Ovary (tissue), 9 donors: ENCODE results near the gene ASH1L. TPM values are rescaled to one million over a fixed set of nuclear protein-coding genes. Genes with fewer than 3 reads are reported as not detected.
A peak's percentile ranks its signal among the peaks of the same experiment; 100 is the strongest.

Experiments used
- DNase-seq, 5 donors: peaks; one replicate each; pipeline ENCODE4 v3.0.0-alpha.2; 2019 to 2020
- H3K27ac ChIP-seq, 2 donors: fragments of 200-600 bp; one replicate each; pipeline versions ENCODE4 v1.5.1 to v1.8.0; 2019 to 2022
- H3K27me3 ChIP-seq: fragments of 200-600 bp; one replicate; pipeline ENCODE4 v1.8.0; 2022
- H3K36me3 ChIP-seq: fragments of 200-600 bp; sonication (generic); one replicate; pipeline ENCODE4 v1.5.1; 2019
- H3K4me1 ChIP-seq: one replicate; pipeline ENCODE4 v1.8.1; 2013; ENCODE audit warnings: mild to moderate bottlenecking, moderate library complexity; ENCODE audit not compliant: insufficient read depth
- H3K4me3 ChIP-seq: fragments of 200-600 bp; sonication (generic); one replicate; pipeline ENCODE4 v1.5.1; 2017
- H3K9me3 ChIP-seq, 2 donors: fragments of 200-600 bp in 1 of 2; sonication (generic) in 1 of 2; one replicate each; pipeline versions ENCODE4 v1.5.1 to v1.8.1; 2013 to 2019; ENCODE audit warnings: mild to moderate bottlenecking in 1 of 2, moderate library complexity in 1 of 2
- EP300 ChIP-seq: sonication (generic); formaldehyde crosslinking; IDR thresholded peaks from one replicate; pipeline ENCODE4 v1.6.1; 2017; ENCODE audit warnings: antibody characterized with exemption
- POLR2A ChIP-seq: fragments of 450-650 bp; IDR thresholded peaks from one replicate; pipeline ENCODE4 v1.6.1; 2017; ENCODE audit warnings: antibody characterized with exemption, mild to moderate bottlenecking, moderate library complexity
- WGBS, 3 donors: extraction: QIAGEN DNeasy Blood & Tissue Kit in 1 of 3; methylation state at CpG; one replicate each; pipeline versions ENCODE4 v1.1.5 to v1.1.7; 2013 to 2017; 5-methylcytosine and 5-hydroxymethylcytosine counted together
- intact Hi-C, 4 donors: fragments of 100-400 bp; cut with DNase I; formaldehyde crosslinking; loops; one replicate each; pipeline versions ENCODE4 v1.11.0 to v1.15.1; 2022 to 2023
- polyA plus RNA-seq, 2 donors: library from polyadenylated mRNA; stranded (reverse); fragments of 200-250 nt in 1 of 2; fragments of 350-450 nt in 1 of 2; fragmentation: Illumina TruSeq in 1 of 2; extraction: RNeasy Lipid Tissue Mini Kit (QIAGEN cat#74804) in 1 of 2; gene quantifications; one replicate each; pipeline ENCODE4 v1.2.3, GENCODE V29; 2013 to 2014
- total RNA-seq, 7 donors: library from RNA; depleted of rRNA in 2 of 7; stranded (reverse); fragments of >200 nt in 2 of 7; fragmentation: NEBNext Ultra II Directional in 3 of 7; extraction: Animal tissue kit (Norgen Biotek cat#: 25700) in 3 of 7; gene quantifications; one replicate each; pipeline versions ENCODE4 v1.1.0 to v1.2.4, GENCODE V29; 2016 to 2023
- TF ChIP-seq, protein P1 (sequence below), 3 donors: fragments of 450-650 bp in 2 of 3; fragments of 200-600 bp in 1 of 3; IDR thresholded peaks; one replicate each; pipeline versions ENCODE4 v1.5.1 to v1.8.0; 2016 to 2022; ENCODE audit warnings: antibody characterized with exemption in 3 of 3, mild to moderate bottlenecking in 1 of 3
- donor health status: DM: no; HTN: no; CAD: no; lungs with moderate emphysema.
- donor health status: DM: no; HTN: no; CAD: no.
- donor health status: Bipolar disorder and iron deficiency.
- donor health status: DM: yes; HTN: yes; CAD: no.
- donor health status: DM: no; HTN: no; CAD: no.
- donor health status: DM: yes; HTN: yes; CAD: no.

Gene ASH1L
- total and polyA plus RNA-seq, 9 donors = 16.2 to 98.4 (median 63.8) TPM

DNA sequence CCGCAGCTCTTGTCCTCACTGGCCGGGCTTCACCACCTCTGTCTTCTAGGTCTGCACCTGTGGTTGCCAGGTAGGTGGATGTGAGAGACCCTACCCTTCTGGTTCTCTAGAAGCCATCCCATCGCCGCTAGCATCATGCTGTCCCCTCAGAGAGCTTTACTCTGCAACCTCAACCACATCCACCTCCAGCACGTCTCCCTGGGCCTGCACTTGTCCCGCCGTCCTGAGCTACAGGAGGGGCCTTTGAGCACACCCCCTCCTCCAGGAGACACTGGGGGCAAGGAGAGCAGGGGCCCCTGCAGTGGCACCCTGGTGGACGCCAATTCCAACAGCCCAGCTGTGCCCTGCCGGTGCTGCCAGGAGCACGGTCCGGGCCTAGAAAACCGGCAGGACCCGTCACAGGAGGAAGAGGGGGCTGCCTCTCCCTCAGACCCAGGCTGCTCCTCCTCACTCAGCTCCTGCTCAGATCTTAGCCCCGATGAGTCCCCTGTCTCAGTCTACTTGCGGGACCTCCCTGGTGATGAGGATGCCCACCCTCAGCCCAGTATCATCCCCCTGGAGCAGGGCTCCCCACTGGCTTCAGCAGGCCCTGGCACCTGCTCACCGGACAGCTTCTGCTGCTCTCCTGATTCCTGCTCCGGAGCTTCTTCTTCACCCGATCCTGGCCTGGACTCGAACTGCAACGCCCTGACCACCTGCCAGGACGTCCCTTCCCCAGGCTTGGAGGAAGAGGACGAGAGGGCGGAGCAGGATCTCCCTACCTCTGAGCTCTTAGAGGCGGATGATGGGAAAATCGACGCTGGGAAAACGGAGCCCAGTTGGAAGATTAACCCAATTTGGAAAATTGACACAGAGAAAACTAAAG is 240.7 kb downstream of the ASH1L start:
- no peaks in the 10 kb centered on the region for H3K36me3 ChIP-seq
- H3K4me3 ChIP-seq = peak overlapping the region; percentile 74
- WGBS, 3 donors = 31 to 34% (median 33%) methylated on average over 27 of the region's 27 CpGs
- peak; percentile 40 to 62 (median 47) for DNase-seq
- no peaks in the 10 kb centered on the region for H3K27me3 ChIP-seq
- peaks cover 7% of the 10 kb centered on the region for H3K4me1 ChIP-seq
- TF ChIP-seq POLR2A = no peak
- TF ChIP-seq, protein P1, sequence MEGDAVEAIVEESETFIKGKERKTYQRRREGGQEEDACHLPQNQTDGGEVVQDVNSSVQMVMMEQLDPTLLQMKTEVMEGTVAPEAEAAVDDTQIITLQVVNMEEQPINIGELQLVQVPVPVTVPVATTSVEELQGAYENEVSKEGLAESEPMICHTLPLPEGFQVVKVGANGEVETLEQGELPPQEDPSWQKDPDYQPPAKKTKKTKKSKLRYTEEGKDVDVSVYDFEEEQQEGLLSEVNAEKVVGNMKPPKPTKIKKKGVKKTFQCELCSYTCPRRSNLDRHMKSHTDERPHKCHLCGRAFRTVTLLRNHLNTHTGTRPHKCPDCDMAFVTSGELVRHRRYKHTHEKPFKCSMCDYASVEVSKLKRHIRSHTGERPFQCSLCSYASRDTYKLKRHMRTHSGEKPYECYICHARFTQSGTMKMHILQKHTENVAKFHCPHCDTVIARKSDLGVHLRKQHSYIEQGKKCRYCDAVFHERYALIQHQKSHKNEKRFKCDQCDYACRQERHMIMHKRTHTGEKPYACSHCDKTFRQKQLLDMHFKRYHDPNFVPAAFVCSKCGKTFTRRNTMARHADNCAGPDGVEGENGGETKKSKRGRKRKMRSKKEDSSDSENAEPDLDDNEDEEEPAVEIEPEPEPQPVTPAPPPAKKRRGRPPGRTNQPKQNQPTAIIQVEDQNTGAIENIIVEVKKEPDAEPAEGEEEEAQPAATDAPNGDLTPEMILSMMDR (IDR thresholded peaks at IDR 0.05) = no peak
- TF ChIP-seq EP300 = no peak
- intact Hi-C loops = loop anchor here (5.0 to 10.0 kb wide), 6 partner anchors 45 to 147 kb away; partner anchors contain the start of genes HCN3 (in 3 of the 4), ENTREP3 (in 2 of the 4), KRTCAP2 (in 1 of the 4) and MTX1 (in 1 of the 4)
- H3K9me3 ChIP-seq = no peaks in the 10 kb centered on the region
- H3K27ac ChIP-seq = peak overlapping the region; percentile 94 to 96

DNA sequence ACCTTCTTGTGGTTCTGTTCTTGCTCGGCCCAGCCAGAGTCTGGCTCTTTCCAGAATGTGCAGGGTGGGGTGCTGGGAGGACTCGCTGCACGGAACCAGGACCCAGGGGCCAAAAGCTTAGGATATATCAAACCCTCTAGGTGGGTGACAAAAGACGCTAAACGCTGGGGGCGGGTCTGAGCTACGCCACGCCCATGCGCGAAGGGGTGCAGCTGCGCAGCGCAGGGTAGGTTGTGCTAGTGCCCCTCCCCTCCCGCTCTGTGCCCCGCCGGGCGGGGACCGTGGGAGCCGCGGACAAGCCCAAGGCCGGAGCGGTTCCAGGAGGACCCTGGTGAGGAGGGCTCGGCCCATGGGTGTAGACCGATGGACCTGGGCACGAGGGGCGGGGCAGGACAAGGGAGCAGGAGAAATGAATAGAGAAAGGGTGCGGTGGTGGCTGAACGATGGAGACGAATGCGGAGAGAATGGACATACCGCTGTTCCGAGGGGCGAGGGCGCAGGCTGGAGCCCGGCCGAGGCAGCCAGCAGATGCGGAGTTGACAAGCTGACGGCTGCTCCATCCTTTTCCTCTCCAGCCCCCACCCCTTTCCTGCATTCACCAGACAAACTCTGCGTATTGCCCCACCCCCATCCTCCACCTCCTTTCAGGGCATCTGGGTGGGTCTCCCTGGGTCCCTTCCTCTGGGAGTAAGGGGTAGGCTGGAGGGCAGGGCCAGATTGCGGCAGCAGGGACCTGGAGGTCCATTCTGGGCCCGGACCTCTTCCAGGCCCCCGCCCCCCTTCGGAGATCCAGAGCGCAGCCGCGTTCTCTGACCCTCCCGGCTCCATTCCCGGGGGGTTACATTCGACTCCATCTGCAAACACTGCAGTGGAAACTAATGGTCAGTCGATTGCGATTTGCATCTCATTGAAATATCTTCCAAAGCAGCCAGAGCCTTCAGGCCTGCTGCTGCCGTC is 241.7 kb downstream of the ASH1L start, which contains the start of gene RUSC1:
Gene RUSC1 (plus strand): TSS at position 234 of the 957 bp plus-strand sequence. CDS start 880 bp downstream, outside the sequence.
- H3K27ac ChIP-seq = peak within 1 kb of the TSS; percentile 81 to 96
- H3K27me3 ChIP-seq = no peaks in the 10 kb centered on the region
- no peaks in the 10 kb centered on the region for H3K9me3 ChIP-seq
- DNase-seq = peak; percentile 76 to 86 (median 85)
- H3K4me3 ChIP-seq = peak within 1 kb of the TSS; percentile 54
- H3K4me1 ChIP-seq = peaks cover 7% of the 10 kb centered on the region
- H3K36me3 ChIP-seq = no peaks in the 10 kb centered on the region
- 7 to 9% (median 9%) methylated on average over 51 of the region's 51 CpGs for WGBS, 3 donors
- intact Hi-C loops = loop anchor here (5.0 to 10.0 kb wide), 6 partner anchors 44 to 146 kb away; partner anchors contain the start of genes HCN3 (in 3 of the 4), ENTREP3 (in 2 of the 4), KRTCAP2 (in 1 of the 4) and MTX1 (in 1 of the 4)
- TF ChIP-seq POLR2A = no peak
- TF ChIP-seq EP300 = no peak
- TF ChIP-seq, protein P1 (IDR thresholded peaks at IDR 0.05) = no peak

DNA sequence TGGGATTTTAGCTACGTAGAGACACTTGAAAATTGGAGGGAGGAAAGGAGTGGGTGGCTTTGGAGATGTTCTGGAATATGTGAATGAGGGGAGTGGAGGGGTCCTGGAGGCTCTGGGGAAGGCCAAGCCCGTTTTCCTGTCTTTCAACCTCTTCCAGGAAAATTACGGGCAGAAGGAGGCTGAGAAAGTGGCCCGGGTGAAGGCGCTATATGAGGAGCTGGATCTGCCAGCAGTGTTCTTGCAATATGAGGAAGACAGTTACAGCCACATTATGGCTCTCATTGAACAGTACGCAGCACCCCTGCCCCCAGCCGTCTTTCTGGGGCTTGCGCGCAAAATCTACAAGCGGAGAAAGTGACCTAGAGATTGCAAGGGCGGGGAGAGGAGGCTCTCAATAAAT is 242.4 kb downstream of the ASH1L start:
- WGBS, 3 donors = 11 to 19% (median 17%) methylated on average over 11 of the region's 11 CpGs
- DNase-seq = no peak
- TF ChIP-seq EP300 (no peak), POLR2A (no peak)
- TF ChIP-seq, protein P1 (IDR thresholded peaks at IDR 0.05) = no peak
- intact Hi-C loops = loop anchor here (5.0 to 10.0 kb wide), 6 partner anchors 43 to 145 kb away; partner anchors contain the start of genes HCN3 (in 3 of the 4), ENTREP3 (in 2 of the 4), KRTCAP2 (in 1 of the 4) and MTX1 (in 1 of the 4)
- H3K9me3 ChIP-seq = no peaks in the 10 kb centered on the region
- no peaks in the 10 kb centered on the region for H3K27me3 ChIP-seq
- H3K27ac ChIP-seq = peak overlapping the region; percentile 81 to 96
- H3K4me3 ChIP-seq = peak overlapping the region; percentile 54
- H3K4me1 ChIP-seq = peaks cover 5% of the 10 kb centered on the region
- H3K36me3 ChIP-seq = no peaks in the 10 kb centered on the region

DNA sequence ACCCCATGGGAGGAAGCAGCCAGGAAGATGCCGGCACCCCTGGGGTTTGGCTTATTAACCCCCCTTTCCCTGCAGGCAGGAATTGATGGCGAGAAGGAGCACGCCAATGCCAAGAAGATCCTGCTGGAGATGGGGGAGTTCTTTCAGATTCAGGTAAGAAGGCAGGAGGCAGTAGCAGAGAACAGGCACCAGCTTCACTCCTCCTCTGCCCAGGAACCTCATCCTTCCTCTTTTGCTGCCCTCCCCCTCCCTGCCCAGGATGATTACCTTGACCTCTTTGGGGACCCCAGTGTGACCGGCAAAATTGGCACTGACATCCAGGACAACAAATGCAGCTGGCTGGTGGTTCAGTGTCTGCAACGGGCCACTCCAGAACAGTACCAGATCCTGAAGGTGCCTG is 243.1 kb downstream of the ASH1L start:
- WGBS, 3 donors = 62 to 68% (median 64%) methylated on average over 5 of the region's 5 CpGs
- H3K27ac ChIP-seq = no peak overlapping the region
- H3K9me3 ChIP-seq = no peaks in the 10 kb centered on the region
- no peak overlapping the region for H3K4me3 ChIP-seq
- no peak for TF ChIP-seq EP300
- no peak for TF ChIP-seq POLR2A
- TF ChIP-seq, protein P1 (IDR thresholded peaks at IDR 0.05) = no peak
- intact Hi-C loops = loop anchor here in 1 of 4 donors (5.0 kb wide), 1 partner anchor 37 kb away; no protein-coding TSS in a partner anchor
- DNase-seq = peak in 1 of 5 donors; percentile 24
- H3K27me3 ChIP-seq = no peaks in the 10 kb centered on the region
- H3K36me3 ChIP-seq = no peaks in the 10 kb centered on the region
- peaks cover 4% of the 10 kb centered on the region for H3K4me1 ChIP-seq
